Transverse colon (tissue), 4 donors: Measurements from ENCODE around the gene IPO5. TPM values are rescaled to one million over a fixed set of nuclear protein-coding genes. Genes with fewer than 3 reads are reported as not detected.

Experiments used
- DNase-seq: peaks from one replicate; pipeline ENCODE4 v3.0.0-alpha.2; 2019
- H3K27ac ChIP-seq, 4 donors: fragments of 200-600 bp; sonication (generic); 2 replicates each; pipeline ENCODE4 v1.5.1; 2016 to 2018; ENCODE audit warnings: inconsistent platforms in 4 of 4
- H3K27me3 ChIP-seq: fragments of 200-600 bp; sonication (generic); 2 replicates; pipeline ENCODE4 v1.5.1; 2017; ENCODE audit warnings: inconsistent platforms
- H3K36me3 ChIP-seq, 4 donors: fragments of 200-600 bp; sonication (generic); 2 replicates each; pipeline ENCODE4 v1.5.1; 2017 to 2019; ENCODE audit warnings: inconsistent platforms in 4 of 4
- H3K4me1 ChIP-seq, 4 donors: fragments of 200-600 bp; sonication (generic); 2 replicates each; pipeline ENCODE4 v1.5.1; 2017 to 2020; ENCODE audit warnings: inconsistent platforms in 4 of 4
- H3K4me3 ChIP-seq, 4 donors: fragments of 200-600 bp; sonication (generic); 1 replicate in 1 of 4; 2 replicates in 3 of 4; pipeline versions ENCODE4 v1.5.1 to v1.6.1; 2017 to 2019; ENCODE audit warnings: inconsistent platforms in 4 of 4
- H3K9me3 ChIP-seq, 2 donors: fragments of 200-600 bp; sonication (generic); 2 replicates each; pipeline ENCODE4 v1.5.1; 2017 to 2019; ENCODE audit warnings: inconsistent platforms in 2 of 2
- CTCF ChIP-seq, 5 experiments: fragments of 200-600 bp in 3 of 5; fragments of 450-650 bp in 2 of 5; sonication (generic) in 3 of 5; IDR thresholded peaks; 1 replicate in 2 of 5; 2 replicates in 3 of 5; pipeline ENCODE4 v1.5.1; 2016 to 2017; ENCODE audit warnings: antibody characterized with exemption in 5 of 5, inconsistent platforms in 3 of 5, mild to moderate bottlenecking in 2 of 5, moderate library complexity in 1 of 5
- EP300 ChIP-seq: sonication (generic); formaldehyde crosslinking; IDR thresholded peaks from one replicate; pipeline ENCODE4 v1.6.1; 2017; ENCODE audit warnings: antibody characterized with exemption, low read depth
- POLR2A ChIP-seq: fragments of 450-650 bp; IDR thresholded peaks from one replicate; pipeline ENCODE4 v1.6.1; 2016; ENCODE audit warnings: antibody characterized with exemption, mild to moderate bottlenecking, moderate library complexity
- POLR2AphosphoS5 ChIP-seq, 3 donors: sonication (generic); formaldehyde crosslinking; IDR thresholded peaks; one replicate each; pipeline ENCODE4 v1.6.1; 2016; ENCODE audit warnings: antibody characterized with exemption in 3 of 3
- WGBS, 2 donors: methylation state at CpG; one replicate each; pipeline ENCODE4 v1.1.5; 2018; ENCODE audit warnings: low coverage in 1 of 2; 5-methylcytosine and 5-hydroxymethylcytosine counted together
- in situ Hi-C, 4 donors: fragments of 200-750 bp; cut with MboI; loops; one replicate each; pipeline versions ENCODE4 v1.15.0 to v1.15.1; 2017; ENCODE audit warnings: low sequenced_read_pairs in 3 of 4, low pct_ligation_motif_present in 1 of 4, low pct_unique_long_range_greater_than_20kb in 1 of 4
- intact Hi-C: fragments of 100-400 bp; cut with DNase I; formaldehyde crosslinking; loops from one replicate; pipeline ENCODE4 v1.15.1; 2023; ENCODE audit warnings: low total_unique reads
- total RNA-seq, 4 donors: library from RNA; depleted of rRNA; stranded (reverse); fragments of >200 nt; gene quantifications; one replicate each; pipeline ENCODE4 v1.1.0, GENCODE V29; 2016

IPO5 gene
- total RNA-seq, 4 donors from 2014 or later = 18.3 to 114 (median 51.9) TPM

DNA sequence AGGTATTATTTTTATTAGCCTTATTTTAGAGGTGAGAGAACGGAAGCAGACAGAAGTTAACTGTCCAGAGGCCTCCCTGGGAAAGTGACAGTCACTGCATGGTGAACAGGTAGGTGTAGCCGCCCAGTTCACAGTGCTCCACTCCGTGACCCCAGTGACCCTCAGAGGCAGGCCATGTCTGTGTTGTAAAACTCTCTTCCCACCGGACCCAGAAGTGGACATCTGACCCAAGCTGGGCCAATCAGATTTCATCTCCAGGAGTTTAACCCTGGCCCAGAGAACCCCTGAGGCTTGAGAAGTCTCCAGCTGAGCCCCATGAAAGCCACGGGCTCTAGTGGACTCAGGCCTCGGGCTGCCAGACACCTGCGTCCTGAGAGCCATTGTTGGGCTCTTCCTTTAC, 105.8 kb downstream of the IPO5 start:
- in situ Hi-C loops (no loop called here), intact Hi-C loops (no loop called here)
- Histone ChIP-seq H3K36me3 (no peaks in the 10 kb centered on the region), H3K27me3 (peaks cover 1% of the 10 kb centered on the region), H3K4me1 (no peaks in the 10 kb centered on the region), H3K9me3 (no peaks in the 10 kb centered on the region), H3K27ac (no peak overlapping the region), H3K4me3 (no peak overlapping the region)
- 83 to 97% methylated on average over 3 to 7 of the region's 7 CpGs for WGBS, 2 donors
- no peak for DNase-seq
- TF ChIP-seq POLR2AphosphoS5 (IDR thresholded peaks at IDR 0.05) (no peak), POLR2A (no peak), CTCF (IDR thresholded peaks at IDR 0.05) (no peak), EP300 (no peak)

DNA sequence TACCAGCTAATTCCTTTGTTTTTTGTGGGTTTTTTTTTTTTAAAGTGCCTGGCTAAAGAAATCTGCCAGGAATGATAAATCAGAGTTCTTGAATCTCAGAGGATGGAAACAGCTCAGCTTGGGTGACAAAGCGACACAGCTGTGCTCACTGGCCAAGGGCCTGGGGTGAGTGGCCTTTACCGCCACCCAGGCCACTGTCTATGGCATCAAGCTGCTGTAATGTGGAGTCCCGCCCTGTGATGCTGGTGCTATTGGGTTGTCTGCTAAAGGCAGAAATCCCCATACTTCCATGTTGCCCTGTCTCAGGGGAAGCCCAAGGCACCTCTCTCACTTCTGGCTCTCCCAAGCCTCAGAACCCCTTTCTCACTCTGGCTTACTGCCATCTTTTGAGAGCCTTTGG, 106.8 kb downstream of the IPO5 start:
- Histone ChIP-seq H3K9me3 (no peaks in the 10 kb centered on the region), H3K4me3 (no peak overlapping the region), H3K27me3 (no peaks in the 10 kb centered on the region), H3K36me3 (no peaks in the 10 kb centered on the region), H3K27ac (no peak overlapping the region), H3K4me1 (no peaks in the 10 kb centered on the region)
- DNase-seq = no peak
- WGBS, 2 donors = 76 to 80% methylated on average over 1 to 3 of the region's 3 CpGs
- intact Hi-C loops (no loop called here), in situ Hi-C loops (no loop called here)
- TF ChIP-seq EP300 = no peak
- TF ChIP-seq POLR2A = no peak
- TF ChIP-seq CTCF (IDR thresholded peaks at IDR 0.05) = no peak
- TF ChIP-seq POLR2AphosphoS5 (IDR thresholded peaks at IDR 0.05) = no peak

GRCh38 chr13:98065468-98065867, 112.0 kb downstream of the IPO5 start:
- H3K27me3 ChIP-seq = no peaks in the 10 kb centered on the region
- TF ChIP-seq EP300 (no peak), POLR2AphosphoS5 (IDR thresholded peaks at IDR 0.05) (no peak), CTCF (IDR thresholded peaks at IDR 0.05) (no peak), POLR2A (no peak)
- H3K36me3 ChIP-seq = no peaks in the 10 kb centered on the region
- no peaks in the 10 kb centered on the region for H3K9me3 ChIP-seq
- H3K4me1 ChIP-seq = no peaks in the 10 kb centered on the region
- no peak overlapping the region for H3K27ac ChIP-seq
- intact Hi-C loops (no loop called here), in situ Hi-C loops (no loop called here)
- 50 to 52% methylated on average over 1 of the region's 1 CpG for WGBS, 2 donors
- H3K4me3 ChIP-seq = no peak overlapping the region
- DNase-seq = no peak

DNA sequence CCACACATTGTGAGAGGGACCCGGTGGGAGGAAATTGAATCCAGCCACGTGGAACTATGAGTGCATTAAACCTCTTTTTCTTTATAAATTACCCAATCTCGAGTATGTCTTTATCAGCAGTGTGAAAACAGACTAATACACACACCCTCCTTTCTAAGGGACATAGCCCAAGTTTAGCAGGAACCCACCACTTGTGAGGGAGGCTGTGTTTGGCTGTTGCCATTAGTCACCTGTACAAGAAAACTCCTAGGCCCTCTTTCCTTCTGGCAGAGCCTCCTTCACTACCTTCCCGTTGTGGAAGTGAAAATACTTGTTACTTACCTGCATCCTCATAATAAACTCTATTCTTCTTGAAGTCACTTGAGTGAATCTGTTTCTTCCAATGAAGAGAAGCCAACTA, 113.2 kb downstream of the IPO5 start:
- Histone ChIP-seq H3K4me1 (no peaks in the 10 kb centered on the region), H3K27me3 (no peaks in the 10 kb centered on the region), H3K27ac (no peak overlapping the region), H3K4me3 (no peak overlapping the region), H3K9me3 (no peaks in the 10 kb centered on the region), H3K36me3 (no peaks in the 10 kb centered on the region)
- DNase-seq = no peak
- no peak for TF ChIP-seq CTCF (IDR thresholded peaks at IDR 0.05)
- no peak for TF ChIP-seq POLR2AphosphoS5 (IDR thresholded peaks at IDR 0.05)
- no peak for TF ChIP-seq POLR2A
- no peak for TF ChIP-seq EP300
- intact Hi-C loops (no loop called here), in situ Hi-C loops (no loop called here)
- WGBS, 2 donors = 43 to 53% methylated on average over 4 of the region's 4 CpGs
